HG03280 (cell line): ENCODE measurements around the gene UPB1.

Experiments used
- ATAC-seq: cut with Tn5 transposase; IDR thresholded peaks from one replicate; pipeline ENCODE4 v1.9.1; 2021; ENCODE audit warnings: mild to moderate bottlenecking, moderate library complexity; ENCODE audit not compliant: unreplicated experiment

Gene UPB1

DNA sequence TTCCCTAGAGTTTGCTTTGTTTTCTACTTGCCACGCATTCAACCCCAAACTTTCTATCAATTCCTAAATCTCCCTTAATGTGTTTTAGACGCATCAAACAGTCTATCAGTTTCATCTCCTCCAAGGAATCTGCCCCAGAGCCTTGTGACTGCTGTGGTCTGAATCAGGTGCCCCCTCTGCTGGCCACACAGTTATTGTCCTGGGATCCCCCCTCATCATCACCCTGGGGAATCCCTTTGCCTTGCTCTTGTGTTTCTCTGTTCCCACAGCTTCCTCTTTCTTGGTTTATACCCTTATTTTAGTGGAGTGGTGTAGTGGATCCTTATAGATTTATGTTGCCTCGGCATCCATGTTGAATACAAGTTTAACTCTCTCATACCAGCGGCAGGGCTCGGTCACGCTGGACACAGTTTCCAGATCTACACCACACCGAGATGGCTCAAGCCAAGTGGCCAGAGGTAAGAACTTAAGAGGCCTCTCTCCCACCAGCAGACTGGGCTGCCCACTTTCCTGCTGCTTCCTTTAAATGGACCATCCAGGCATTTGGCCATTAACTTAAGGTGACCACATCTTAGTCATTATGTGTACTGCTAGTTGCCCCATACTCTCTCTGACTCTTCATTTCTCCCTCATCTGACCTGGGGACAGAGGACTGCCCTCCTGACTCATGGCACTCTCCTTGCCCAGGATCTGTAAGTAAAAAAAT, 8.2 kb downstream of the UPB1 start:
- no peak for ATAC-seq

GRCh38 chr22:24503843-24504338, 8.8 kb downstream of the UPB1 start:
- ATAC-seq: no peak

DNA sequence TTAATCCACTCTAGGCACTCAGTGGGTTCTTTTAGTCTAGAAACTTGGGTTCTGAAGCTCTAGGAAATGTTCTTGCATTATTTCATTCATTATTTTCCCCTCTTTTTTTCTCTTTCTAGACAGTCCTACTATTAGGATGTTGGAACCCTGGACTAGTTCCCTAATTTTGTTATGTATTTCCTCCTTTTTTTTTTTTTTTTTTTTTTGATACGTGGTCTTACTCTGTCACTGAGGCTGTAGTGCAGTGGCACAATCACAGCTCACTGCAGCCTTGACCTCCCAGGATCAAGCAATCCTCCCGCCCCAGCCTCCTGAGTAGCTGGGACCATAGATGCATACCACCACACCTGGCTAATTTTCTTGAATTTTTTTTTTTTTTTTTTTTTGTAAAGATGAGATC, 9.4 kb downstream of the UPB1 start:
- no peak for ATAC-seq

DNA sequence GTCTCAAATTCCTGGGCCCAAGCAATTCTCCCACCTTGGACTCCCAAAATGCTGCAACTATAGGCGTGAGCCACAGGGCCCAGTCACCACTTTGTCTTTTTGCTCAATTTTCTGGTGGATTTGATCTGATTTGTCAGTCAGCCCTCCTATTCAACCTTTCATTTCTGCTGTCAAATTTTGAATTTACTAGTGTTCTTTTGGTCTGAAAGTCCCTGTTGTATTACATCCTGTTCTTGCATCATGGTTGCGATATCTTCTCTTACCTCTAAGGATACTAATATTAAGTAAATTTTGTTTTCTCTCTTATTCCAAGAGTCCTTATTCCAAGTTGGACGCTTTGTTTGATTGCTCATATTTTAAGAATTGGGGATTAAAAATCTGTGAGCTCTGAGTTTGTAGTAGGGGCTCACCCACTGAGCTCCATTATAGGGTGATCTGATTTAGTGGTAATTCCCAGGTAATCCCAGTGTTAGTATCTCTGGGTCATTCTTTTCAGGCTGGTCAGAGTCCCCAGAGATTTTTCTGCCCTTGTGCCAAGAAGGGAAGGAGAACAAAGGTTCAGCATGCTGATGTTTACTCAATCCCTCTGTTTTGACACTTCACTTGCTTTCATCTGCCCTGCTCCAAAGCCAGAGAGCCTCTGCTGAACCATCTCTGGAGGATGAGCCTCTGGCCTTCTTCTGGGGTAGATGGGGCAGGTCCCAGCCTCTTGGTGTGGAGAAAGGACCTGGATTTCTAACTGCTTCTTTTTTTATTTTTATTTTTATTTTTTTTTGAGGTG, 10.0 kb downstream of the UPB1 start:
- ATAC-seq: no peak

GRCh38 chr22:24506802-24507438, 11.8 kb downstream of the UPB1 start:
- no peak for ATAC-seq

GRCh38 chr22:24507716-24508115, 12.6 kb downstream of the UPB1 start:
- ATAC-seq: no peak

- no peak for ATAC-seq
These were observed 15.8 kb downstream of the UPB1 start for GRCh38 chr22:24510637-24511625.

DNA sequence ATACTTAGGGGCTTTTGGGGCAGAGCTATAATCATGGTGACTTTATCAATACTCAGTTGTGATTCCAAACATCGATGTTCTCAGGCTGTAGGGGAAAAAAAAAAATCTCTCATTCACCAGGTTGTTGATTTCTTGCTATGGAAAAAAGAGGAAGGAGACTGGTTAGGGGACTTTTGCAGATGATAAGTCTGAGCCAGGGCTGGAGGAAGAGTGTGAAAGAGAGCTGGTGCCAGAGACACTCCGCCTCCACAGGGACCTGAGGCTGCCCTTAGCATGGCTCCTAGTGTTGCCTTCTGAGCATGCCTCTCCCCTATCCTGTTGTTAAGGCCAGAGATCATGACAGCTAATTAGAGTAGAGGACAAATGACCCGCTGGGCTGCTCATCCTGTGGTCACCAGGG, 16.9 kb downstream of the UPB1 start:
- no peak for ATAC-seq

GRCh38 chr22:24513378-24514240, 18.5 kb downstream of the UPB1 start:
- ATAC-seq: no peak

DNA sequence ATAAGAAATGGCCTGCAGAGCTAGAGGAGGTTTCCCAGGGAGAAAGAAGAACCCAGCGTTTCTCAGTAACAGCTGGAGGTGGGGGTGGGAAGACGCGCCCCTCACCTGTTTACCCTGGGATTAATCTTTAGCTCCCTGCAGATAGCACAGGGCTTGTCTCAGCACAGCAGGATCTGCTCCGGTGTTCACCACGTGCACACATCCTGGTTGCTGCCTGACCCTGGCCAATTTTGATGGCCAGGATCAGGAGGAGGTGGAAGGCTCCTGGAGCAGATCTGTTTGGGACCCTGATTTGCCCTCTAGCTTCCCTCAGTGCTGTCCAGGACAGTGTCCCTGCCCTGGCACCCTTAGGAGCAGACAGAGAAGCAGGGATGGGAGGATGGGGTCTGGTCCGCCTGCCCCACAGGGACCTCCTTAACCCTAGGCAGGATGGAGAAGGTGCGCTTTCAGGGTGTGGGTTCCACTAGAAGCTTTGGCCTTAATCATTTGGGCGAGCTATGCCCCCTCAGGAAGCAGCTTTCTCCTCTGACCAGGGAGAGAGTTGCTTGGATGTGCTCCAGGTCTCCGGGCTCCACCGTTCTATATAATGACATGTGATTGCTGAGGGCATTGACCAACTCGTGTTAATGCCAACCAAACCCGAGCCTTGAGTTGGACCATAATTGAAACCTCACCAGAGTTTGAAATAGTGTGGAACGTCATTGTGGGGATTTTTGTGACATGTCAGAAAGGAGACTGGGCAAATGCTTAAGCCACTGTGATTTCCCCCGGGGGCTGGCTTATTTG, 19.3 kb downstream of the UPB1 start:
- no peak for ATAC-seq

- ATAC-seq: no peak
These were observed 19.9 kb downstream of the UPB1 start for GRCh38 chr22:24515027-24515338.

DNA sequence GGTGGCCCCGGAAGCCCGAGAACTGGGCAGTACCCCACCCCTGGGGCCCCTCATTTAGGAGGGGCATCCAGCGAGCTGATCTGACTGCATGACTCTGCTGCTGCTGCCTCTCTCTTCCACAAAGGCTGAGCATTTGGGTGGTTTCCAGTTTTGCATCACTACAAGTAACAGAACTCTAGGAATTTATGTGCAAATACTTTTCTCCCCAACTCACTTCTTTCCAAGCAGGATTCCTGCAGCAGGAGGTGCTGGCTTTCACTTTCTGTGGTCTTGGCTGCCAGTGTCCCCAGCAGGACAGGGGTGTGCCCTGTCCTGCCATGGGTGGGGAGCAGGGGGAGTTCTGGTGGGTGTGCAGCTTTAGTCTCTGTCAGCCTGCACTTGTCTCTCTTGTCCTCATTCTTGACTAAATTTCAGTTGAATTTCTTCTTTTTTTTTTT, 21.2 kb downstream of the UPB1 start:
- ATAC-seq: no peak

- ATAC-seq: no peak
These were observed 22.3 kb downstream of the UPB1 start for GRCh38 chr22:24517446-24517845.

GRCh38 chr22:24518228-24518627, 23.1 kb downstream of the UPB1 start:
- no peak for ATAC-seq

- no peak for ATAC-seq
These were observed 23.8 kb downstream of the UPB1 start for GRCh38 chr22:24518771-24519485.

DNA sequence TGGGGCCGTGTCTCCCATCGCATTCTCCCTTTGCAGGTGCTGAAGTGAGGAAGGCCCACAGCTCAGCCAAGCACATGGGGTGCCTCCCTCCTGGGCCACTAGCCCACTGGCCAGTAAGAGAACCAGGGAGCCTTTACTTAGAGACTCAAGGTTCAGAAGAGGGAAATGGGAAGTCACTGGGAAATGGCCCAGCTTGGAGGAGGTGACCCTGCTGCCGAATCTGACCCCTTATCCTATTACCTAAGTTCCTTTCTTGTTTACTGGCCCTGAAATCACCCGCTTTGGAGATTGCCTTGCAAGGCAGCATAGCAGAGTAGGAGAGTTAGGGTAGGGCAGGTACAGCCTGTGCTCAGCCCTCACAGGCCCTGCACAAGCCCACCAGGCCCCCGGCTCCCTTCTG, 24.4 kb downstream of the UPB1 start:
- ATAC-seq: no peak

GRCh38 chr22:24521791-24522245, 26.7 kb downstream of the UPB1 start:
- no peak for ATAC-seq

- no peak for ATAC-seq
These were observed 28.7 kb downstream of the UPB1 start for GRCh38 chr22:24523873-24524272.
